ENCODE results near the gene ITFG1.

Gene ITFG1

GRCh38 chr16:47236716-47237115, 224.1 kb downstream of the ITFG1 start:
- TF ChIP-seq ZFX (IDR thresholded peaks at IDR 0.05) (no peak), CTCF (conservative IDR thresholded peaks at IDR 0.05) (no peak)
- no peak overlapping the region for H3K27ac ChIP-seq

DNA sequence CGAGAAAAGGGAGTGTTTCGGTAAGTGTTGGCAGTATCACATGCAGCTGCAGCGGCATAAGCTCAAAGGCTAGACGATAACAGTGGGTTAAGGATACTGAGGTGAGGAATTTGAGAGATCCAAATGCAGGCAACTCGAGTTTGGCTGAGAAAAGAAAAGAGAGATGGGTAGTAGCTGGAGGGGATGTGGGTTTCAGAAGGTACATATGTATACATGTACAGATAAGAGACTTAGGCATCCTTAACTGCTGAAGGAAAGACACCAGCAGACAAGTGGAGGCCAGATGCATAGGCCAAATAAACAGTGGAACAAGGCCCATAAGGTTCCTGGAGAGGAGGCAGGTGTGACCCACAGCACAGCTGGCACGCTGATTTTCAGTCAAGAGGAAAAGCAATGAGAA, 230.6 kb downstream of the ITFG1 start:
- no peak overlapping the region for H3K27ac ChIP-seq
- TF ChIP-seq ZFX (IDR thresholded peaks at IDR 0.05) (no peak), CTCF (conservative IDR thresholded peaks at IDR 0.05) (no peak)

DNA sequence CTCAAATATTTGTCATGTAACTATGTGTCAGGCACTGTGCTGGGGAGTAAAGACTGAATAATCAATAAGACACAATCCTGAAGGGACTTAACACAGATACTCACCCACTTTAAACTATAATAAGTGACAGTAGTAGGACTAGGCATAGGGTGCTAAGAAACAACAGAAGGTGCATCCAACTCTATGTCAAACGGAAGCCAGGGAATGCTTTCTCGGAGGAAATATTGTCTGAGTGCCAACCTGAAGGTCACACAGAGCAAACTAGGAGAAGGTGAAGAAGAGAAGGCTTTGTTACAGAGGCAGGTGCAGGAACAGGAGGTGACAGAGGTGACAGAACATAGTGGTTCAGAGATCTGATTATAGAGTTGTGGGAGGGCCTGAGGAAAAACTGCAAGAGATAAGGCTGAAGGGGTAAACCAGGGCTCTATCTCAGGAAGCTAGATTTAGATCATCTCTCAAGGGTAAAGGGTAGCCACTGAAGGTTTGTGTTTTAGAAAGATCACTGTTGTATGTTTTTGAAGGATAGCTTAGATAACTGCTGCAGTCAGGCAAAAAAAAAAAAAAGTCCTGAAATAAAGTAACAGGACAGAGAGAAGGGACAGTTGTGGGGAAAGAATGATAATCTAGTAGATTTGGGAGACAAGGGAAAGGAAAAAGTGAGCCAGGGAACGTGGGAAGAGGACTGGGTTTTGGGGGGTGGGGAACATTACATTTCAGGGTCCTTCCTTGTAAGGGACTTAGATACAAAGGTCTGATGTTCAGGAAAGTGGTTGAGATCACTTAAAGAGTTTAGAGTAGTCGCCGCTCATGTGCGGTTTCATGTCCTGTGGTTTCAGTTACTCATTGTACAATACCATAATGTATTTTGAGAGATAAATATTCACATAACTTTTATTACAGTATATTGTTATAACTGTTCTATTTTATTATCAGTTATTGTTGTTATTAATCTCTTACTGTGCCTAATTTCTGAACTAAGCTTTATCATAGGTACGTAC, 231.5 kb downstream of the ITFG1 start:
- TF ChIP-seq ZFX (IDR thresholded peaks at IDR 0.05) (no peak), CTCF (conservative IDR thresholded peaks at IDR 0.05) (no peak)
- H3K27ac ChIP-seq: no peak overlapping the region

DNA sequence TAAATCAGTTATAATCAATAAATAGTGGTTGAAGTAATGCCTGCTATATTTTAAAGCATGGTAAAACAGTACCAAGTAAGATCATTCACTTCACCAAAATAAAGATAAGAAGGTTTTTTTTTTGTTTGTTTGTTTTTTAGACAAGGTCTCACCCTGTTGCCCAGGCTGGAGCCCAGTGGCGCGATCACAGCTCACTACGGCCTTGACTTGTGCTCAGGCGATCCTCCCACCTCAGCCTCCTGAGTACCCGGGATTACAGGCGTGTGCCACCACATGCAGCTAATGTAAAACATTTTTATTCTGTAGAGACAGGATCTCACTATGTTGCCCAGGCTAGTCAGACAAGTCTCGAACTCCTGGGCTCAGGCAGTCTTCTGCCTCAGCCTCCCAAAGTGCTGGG, 232.6 kb downstream of the ITFG1 start:
- TF ChIP-seq ZFX (IDR thresholded peaks at IDR 0.05) (no peak), CTCF (conservative IDR thresholded peaks at IDR 0.05) (no peak)
- no peak overlapping the region for H3K27ac ChIP-seq

GRCh38 chr16:47213761-47214440, 247.0 kb downstream of the ITFG1 start:
- TF ChIP-seq CTCF (conservative IDR thresholded peaks at IDR 0.05): no peak
- no peak for TF ChIP-seq ZFX (IDR thresholded peaks at IDR 0.05)
- no peak overlapping the region for H3K27ac ChIP-seq

GRCh38 chr16:47211218-47211617, 249.6 kb downstream of the ITFG1 start:
- TF ChIP-seq CTCF (conservative IDR thresholded peaks at IDR 0.05): no peak
- no peak for TF ChIP-seq ZFX (IDR thresholded peaks at IDR 0.05)
- no peak overlapping the region for H3K27ac ChIP-seq

All from C4-2B (cell line).